Activated T-helper 17 cell treated with anti-CD3 and anti-CD28 coated beads, Interleukin-2, amount 50 U/mL, for 72 hours (primary cell): ENCODE results near the gene FADS1. TPM values are rescaled to one million over a fixed set of nuclear protein-coding genes. Genes with fewer than 3 reads are reported as not detected.

Source experiments
- ATAC-seq: fragments of 150-1000 bp; cut with Tn5 transposase; replicated peaks from 2 replicates; pipeline ENCODE4 v1.10.0; 2021; ENCODE audit warnings: mild to moderate bottlenecking, moderate library complexity
- H3K27ac Mint-ChIP-seq: one replicate; pipeline ENCODE4 v1.8.0; 2022; ENCODE audit warnings: mixed read lengths
- H3K27me3 Mint-ChIP-seq: one replicate; pipeline ENCODE4 v1.8.0; 2022; ENCODE audit warnings: mixed read lengths
- H3K36me3 Mint-ChIP-seq: one replicate; pipeline ENCODE4 v1.8.0; 2022; ENCODE audit warnings: low read depth, mild to moderate bottlenecking, mixed read lengths
- H3K4me1 Mint-ChIP-seq: one replicate; pipeline ENCODE4 v1.8.0; 2022; ENCODE audit warnings: mixed read lengths
- H3K4me3 Mint-ChIP-seq: one replicate; pipeline ENCODE4 v1.8.0; 2022; ENCODE audit warnings: mild to moderate bottlenecking, mixed read lengths
- H3K9me3 Mint-ChIP-seq: one replicate; pipeline ENCODE4 v1.8.0; 2022; ENCODE audit warnings: mixed read lengths
- total RNA-seq, 2 donors: library from RNA; stranded (reverse); gene quantifications; one replicate each; pipeline ENCODE4 v1.2.3, GENCODE V29; 2022

The FADS1 gene
- total RNA-seq, 2 donors from 2014 or later = 5.6 to 22.9 TPM

DNA sequence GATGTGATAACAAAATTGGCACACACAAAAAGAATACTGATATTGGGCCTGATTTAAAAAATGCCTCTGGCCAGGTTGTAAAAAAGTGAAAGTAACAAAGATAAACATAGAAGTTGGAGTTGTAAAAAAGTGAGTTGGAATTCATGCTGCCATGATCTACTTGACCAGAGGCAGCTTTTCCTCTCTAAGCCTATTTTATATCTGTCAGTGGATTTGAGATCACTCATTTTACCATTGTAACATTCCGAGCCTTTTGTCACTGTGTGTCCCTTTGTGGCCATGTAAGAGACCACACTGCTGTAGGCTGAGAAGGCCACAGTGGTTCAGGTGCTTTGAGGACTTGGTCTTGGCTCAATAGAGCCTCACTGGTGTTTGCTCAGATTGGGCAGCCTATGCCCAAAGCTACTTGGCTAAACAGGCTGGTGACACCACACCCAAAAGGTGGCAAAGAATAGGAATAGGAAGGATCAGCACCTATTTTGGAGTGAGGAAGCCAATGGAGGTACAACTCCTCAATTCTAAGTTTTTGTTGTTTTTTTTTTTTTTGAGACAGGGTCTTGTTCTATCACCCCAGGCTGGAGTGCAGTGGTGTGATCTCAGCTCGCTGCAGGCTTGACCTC, 17.0 kb downstream of the FADS1 start:
- H3K9me3 Mint-ChIP-seq = no peaks in the 10 kb centered on the region
- no peak for ATAC-seq
- peaks cover 10% of the 10 kb centered on the region for H3K4me1 Mint-ChIP-seq
- H3K36me3 Mint-ChIP-seq = peaks cover 76% of the 10 kb centered on the region
- no peak overlapping the region for H3K4me3 Mint-ChIP-seq
- no peak overlapping the region for H3K27ac Mint-ChIP-seq
- H3K27me3 Mint-ChIP-seq = no peaks in the 10 kb centered on the region

DNA sequence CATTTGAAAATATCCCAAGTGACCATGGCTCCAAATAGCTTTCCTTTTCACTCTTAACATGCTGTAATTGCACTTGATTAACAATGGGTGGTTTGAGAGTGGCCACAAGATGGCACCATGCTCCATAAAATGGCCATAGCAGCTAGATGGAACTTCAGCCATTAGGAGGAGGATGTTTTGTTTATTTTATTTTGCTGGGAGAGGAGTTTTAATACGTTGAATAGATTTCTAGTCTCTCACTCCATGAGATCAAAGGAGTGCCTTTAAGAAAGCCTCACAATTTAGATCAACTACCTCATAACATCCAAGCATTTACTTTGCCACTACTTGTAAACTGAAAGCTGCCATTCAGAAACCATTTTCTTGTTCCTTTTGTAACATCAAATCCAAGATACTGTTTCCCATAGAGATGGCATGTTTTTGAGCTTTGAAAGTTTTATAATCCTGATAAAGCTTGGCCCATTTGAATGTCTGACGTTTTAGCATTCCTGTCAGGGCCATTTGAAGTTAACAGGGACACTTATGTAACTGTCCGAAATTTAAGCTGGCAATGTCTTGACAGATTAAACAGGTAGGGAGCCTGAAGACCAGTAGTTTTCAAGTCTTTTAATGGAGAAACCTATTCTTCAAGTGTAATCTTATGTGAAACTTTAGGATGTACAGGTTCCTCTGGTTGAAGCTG, 19.4 kb downstream of the FADS1 start:
- ATAC-seq = no peak
- Mint-ChIP-seq H3K4me3 (no peak overlapping the region), H3K36me3 (peaks cover 82% of the 10 kb centered on the region), H3K27ac (no peak overlapping the region), H3K4me1 (peaks cover 10% of the 10 kb centered on the region), H3K9me3 (no peaks in the 10 kb centered on the region), H3K27me3 (no peaks in the 10 kb centered on the region)

GRCh38 chr11:61795876-61796526, 20.8 kb downstream of the FADS1 start:
- Mint-ChIP-seq H3K27ac (no peak overlapping the region), H3K27me3 (no peaks in the 10 kb centered on the region), H3K4me1 (peaks cover 16% of the 10 kb centered on the region), H3K36me3 (peaks cover 88% of the 10 kb centered on the region), H3K4me3 (no peak overlapping the region), H3K9me3 (no peaks in the 10 kb centered on the region)
- ATAC-seq = no peak

DNA sequence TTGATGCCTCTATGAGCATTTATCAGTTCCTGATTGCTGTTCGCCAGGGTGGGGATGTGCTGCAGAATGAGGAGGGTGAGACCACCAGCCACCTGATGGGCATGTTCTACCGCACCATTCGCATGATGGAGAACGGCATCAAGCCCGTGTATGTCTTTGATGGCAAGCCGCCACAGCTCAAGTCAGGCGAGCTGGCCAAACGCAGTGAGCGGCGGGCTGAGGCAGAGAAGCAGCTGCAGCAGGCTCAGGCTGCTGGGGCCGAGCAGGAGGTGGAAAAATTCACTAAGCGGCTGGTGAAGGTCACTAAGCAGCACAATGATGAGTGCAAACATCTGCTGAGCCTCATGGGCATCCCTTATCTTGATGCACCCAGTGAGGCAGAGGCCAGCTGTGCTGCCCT, 21.3 kb downstream of the FADS1 start:
- Mint-ChIP-seq H3K4me3 (peak overlapping the region; percentile 88), H3K27me3 (no peaks in the 10 kb centered on the region), H3K36me3 (peaks cover 89% of the 10 kb centered on the region), H3K27ac (peak overlapping the region; percentile 78), H3K4me1 (peaks cover 15% of the 10 kb centered on the region), H3K9me3 (no peaks in the 10 kb centered on the region)
- ATAC-seq = no peak

DNA sequence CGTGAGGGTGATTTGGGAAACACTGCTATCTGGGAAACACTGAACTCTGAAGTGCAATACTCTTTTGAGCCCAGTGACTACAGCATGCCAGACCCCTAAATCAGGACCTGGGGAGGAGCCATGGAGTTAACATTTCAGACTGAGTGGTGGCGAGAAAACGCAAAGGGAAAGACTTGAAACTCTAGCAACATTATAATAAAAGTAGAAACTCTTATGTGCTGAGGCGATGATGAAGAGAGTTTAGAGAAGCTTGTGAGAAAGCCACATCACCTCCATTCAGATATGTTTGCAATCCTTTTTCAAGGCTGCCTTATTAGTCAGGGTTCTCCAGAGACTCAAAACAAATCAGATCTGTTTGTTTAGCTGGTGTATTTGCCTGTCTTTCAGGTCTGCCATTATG, 22.2 kb downstream of the FADS1 start:
- no peak for ATAC-seq
- Mint-ChIP-seq H3K27ac (no peak overlapping the region), H3K27me3 (no peaks in the 10 kb centered on the region), H3K4me3 (peak overlapping the region; percentile 88), H3K36me3 (peaks cover 92% of the 10 kb centered on the region), H3K4me1 (peaks cover 19% of the 10 kb centered on the region), H3K9me3 (no peaks in the 10 kb centered on the region)

DNA sequence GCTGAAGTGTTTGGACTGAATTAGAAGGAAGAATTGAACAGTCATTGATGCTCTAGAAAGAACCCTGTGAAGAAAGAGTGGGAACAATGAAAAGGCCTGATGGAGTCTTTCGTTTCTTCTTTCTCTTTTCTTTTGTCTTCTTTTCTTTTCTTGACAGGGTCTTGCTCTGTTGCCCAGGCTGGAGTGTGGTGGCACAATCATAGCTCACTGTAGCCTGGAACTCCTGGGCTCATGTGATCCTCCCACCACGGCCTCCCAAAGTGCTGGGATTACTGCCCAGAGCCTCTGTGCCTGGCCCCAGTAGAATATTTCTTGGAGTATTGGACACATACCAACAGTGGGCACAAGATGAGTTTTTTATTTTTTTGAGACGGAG, 23.0 kb downstream of the FADS1 start:
- H3K27ac Mint-ChIP-seq = peak overlapping the region; percentile 98
- ATAC-seq = no peak
- peak overlapping the region; percentile 88 for H3K4me3 Mint-ChIP-seq
- peaks cover 21% of the 10 kb centered on the region for H3K4me1 Mint-ChIP-seq
- no peaks in the 10 kb centered on the region for H3K27me3 Mint-ChIP-seq
- no peaks in the 10 kb centered on the region for H3K9me3 Mint-ChIP-seq
- peaks cover 92% of the 10 kb centered on the region for H3K36me3 Mint-ChIP-seq

DNA sequence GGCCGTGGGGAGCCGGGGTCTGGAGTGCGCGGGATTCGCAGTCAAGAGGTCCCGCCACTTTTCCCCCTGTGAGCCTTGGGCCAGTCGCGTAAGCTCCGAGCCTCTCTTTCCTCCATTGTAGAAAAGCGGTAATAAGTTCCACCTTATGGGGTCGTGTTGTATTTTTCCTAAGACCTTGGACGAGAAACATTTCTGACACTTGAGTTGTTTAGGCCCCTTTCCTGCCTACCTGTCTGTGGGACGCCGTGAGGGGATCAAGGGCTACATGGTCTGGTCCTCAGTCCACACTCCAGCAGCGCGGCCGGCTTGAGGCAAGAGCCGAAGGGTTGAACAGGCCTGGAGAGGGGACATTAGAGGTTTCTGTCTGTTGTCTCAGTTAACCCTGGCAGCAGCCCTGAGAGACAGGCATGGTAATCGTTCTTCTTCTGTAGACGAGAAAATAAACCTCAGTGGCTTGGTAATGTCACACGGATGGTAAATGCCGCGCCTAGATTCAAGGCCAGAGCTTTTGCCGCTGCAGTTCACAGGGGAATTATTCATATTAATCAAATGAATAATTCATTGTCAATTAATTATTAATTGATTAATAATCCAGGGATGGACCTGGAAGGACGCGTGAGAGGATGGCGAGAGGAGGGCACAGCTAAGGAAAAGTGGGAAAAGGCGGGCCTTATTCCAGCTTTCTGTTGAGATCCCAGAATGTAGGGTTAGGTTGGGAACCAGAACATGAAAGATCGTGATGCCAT, 23.5 kb downstream of the FADS1 start:
- peak; percentile 23 for ATAC-seq
- Mint-ChIP-seq H3K4me3 (peak overlapping the region; percentile 88), H3K36me3 (peaks cover 92% of the 10 kb centered on the region), H3K27me3 (no peaks in the 10 kb centered on the region), H3K4me1 (peaks cover 21% of the 10 kb centered on the region), H3K9me3 (no peaks in the 10 kb centered on the region), H3K27ac (peak overlapping the region; percentile 98)

DNA sequence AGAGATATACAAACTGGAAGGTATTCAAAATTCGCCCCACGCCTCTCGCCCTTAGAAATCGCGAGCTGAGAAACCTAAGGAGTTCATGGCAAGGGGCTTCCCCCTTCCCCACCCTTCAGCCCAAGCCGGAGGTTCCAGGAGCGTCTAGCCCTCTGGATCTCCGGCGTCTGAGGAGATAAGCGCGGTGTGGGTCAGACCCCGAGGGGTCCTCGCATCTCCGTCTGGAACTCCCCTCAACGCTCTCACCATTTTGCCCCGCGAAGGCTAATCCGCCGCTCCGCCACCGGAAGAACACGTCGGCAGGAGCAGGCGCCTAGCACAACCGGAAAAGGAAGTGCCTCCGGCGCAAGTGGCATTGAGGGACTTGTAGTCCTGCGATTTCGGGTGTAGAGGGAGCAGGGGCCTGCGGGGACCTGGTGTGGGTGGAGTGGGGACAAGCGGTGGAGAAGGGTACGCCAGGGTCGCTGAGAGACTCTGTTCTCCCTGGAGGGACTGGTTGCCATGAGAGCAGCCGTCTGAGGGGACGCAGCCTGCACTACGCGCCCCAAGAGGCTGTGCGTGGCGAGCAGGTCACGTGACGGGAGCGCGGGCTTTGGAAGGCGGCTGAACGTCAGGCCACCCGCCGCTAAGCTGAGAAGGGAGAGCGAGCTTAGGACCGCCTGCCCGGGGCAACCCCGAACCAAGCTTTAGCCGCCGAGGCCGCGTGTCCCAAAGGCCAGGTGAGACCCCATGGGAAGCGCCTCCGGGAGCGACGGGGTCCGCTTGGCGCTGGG, 24.3 kb downstream of the FADS1 start, which contains the start of the genes FEN1 and TMEM258:
TSS of gene FEN1 (plus strand) at position 602 of the 773 bp plus-strand sequence. CDS start 2,451 bp downstream, outside the sequence.
TSS of gene TMEM258 (minus strand) at position 290 of the 773 bp plus-strand sequence. CDS start at position 249, 41 bp downstream.
- Mint-ChIP-seq H3K36me3 (peaks cover 92% of the 10 kb centered on the region), H3K27ac (peak within 1 kb of the TSS; percentile 98)

DNA sequence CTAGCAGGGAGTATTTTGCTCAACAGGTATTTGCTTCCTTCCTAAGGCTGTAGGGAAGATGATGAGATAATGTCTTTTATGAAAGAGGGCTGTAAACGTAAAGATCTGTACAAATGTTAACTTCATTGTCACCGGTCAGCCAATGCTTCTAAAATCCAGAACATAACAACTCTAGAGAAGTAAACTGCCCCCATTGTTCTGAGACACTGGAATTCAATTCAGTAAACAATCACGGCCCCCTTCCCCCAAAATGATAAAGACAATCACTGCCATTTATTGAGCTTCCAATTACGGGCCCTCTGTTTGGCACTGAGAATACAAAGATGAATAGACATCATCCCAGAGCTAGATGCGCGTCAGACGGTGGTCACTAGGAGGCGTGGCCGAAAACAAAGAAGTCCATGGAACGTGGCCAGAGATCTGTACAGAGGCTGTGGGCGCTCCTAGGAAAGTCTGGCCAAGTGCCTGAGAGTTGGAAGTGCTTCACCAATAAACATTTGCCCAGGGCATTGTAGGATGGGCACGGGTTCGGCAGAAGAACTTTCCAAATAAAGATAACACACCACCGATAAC, 25.0 kb downstream of the FADS1 start:
- Mint-ChIP-seq H3K27ac (peak overlapping the region; percentile 98), H3K36me3 (peaks cover 92% of the 10 kb centered on the region), H3K4me1 (peaks cover 15% of the 10 kb centered on the region), H3K27me3 (no peaks in the 10 kb centered on the region), H3K4me3 (peak overlapping the region; percentile 88), H3K9me3 (no peaks in the 10 kb centered on the region)
- ATAC-seq = peak; percentile 57

More for the DNA sequence above, 24.3 kb downstream of the FADS1 start, which contains the start of the genes FEN1 and TMEM258:
- H3K9me3 Mint-ChIP-seq = no peaks in the 10 kb centered on the region
- H3K4me3 Mint-ChIP-seq = peak within 1 kb of the TSS; percentile 88
- H3K27me3 Mint-ChIP-seq = no peaks in the 10 kb centered on the region
- H3K4me1 Mint-ChIP-seq = peaks cover 21% of the 10 kb centered on the region
- peak; percentile 91 for ATAC-seq

- Mint-ChIP-seq H3K36me3 (peaks cover 88% of the 10 kb centered on the region), H3K27ac (no peak overlapping the region), H3K27me3 (no peaks in the 10 kb centered on the region), H3K4me3 (no peak overlapping the region), H3K4me1 (peaks cover 15% of the 10 kb centered on the region), H3K9me3 (no peaks in the 10 kb centered on the region)
- no peak for ATAC-seq
Observed at GRCh38 chr11:61787928-61788491, 28.8 kb downstream of the FADS1 start.

- Mint-ChIP-seq H3K9me3 (no peaks in the 10 kb centered on the region), H3K27ac (no peak overlapping the region), H3K36me3 (peaks cover 69% of the 10 kb centered on the region), H3K4me1 (peaks cover 9% of the 10 kb centered on the region), H3K27me3 (no peaks in the 10 kb centered on the region), H3K4me3 (no peak overlapping the region)
- ATAC-seq = no peak
Observed at GRCh38 chr11:61785837-61786402, 30.9 kb downstream of the FADS1 start.

- H3K27ac Mint-ChIP-seq = peak overlapping the region; percentile 19
- peaks cover 54% of the 10 kb centered on the region for H3K36me3 Mint-ChIP-seq
- no peak overlapping the region for H3K4me3 Mint-ChIP-seq
- no peak for ATAC-seq
- H3K27me3 Mint-ChIP-seq = no peaks in the 10 kb centered on the region
- no peaks in the 10 kb centered on the region for H3K9me3 Mint-ChIP-seq
- peaks cover under 1% of the 10 kb centered on the region for H3K4me1 Mint-ChIP-seq
Observed at GRCh38 chr11:61784506-61784805, 32.3 kb downstream of the FADS1 start.
